ENCODE results near the gene FBXW8. TPM values are rescaled to one million over a fixed set of nuclear protein-coding genes. Genes with fewer than 3 reads are reported as not detected.

Gene FBXW8
- total RNA-seq, 1 experiment from 2014 or later = 24.2 TPM

GRCh38 chr12:117030187-117030900 lies 119.6 kb downstream of the FBXW8 start:
- CTCF ChIA-PET = no interaction called here
- H3K9me3 Mint-ChIP-seq (ENCODE audit: unreplicated experiment) = no peaks in the 10 kb centered on the region
- H3K27ac Mint-ChIP-seq (ENCODE audit: low read depth, unreplicated experiment) = peak overlapping the region; percentile 11
- intact Hi-C loops (cut with micrococcal nuclease) = no loop called here
- no peaks in the 10 kb centered on the region for H3K27me3 Mint-ChIP-seq (ENCODE audit: insufficient read depth, unreplicated experiment)
- no peak overlapping the region for H3K4me3 Mint-ChIP-seq (ENCODE audit: unreplicated experiment)
- DNase-seq (ENCODE audit: unreplicated experiment) = no peak
- POLR2A ChIA-PET = interaction anchor here (0.6 kb wide), 1 partner anchor 19 kb away, joined by 4 read pairs; no protein-coding TSS in a partner anchor
- no peaks in the 10 kb centered on the region for H3K4me1 Mint-ChIP-seq (ENCODE audit: insufficient read depth, unreplicated experiment)
- TF ChIP-seq CTCF (IDR thresholded peaks at IDR 0.05; ENCODE audit: unreplicated experiment) = no peak
- BruUV-seq (replicated peaks) = no TSS peak
- H3K36me3 Mint-ChIP-seq (ENCODE audit: insufficient read depth, unreplicated experiment) = peaks cover 35% of the 10 kb centered on the region

- no peak for TF ChIP-seq CTCF (IDR thresholded peaks at IDR 0.05; ENCODE audit: unreplicated experiment)
- intact Hi-C loops (cut with micrococcal nuclease) = no loop called here
- Mint-ChIP-seq H3K27me3 (ENCODE audit: insufficient read depth, unreplicated experiment) (no peaks in the 10 kb centered on the region), H3K9me3 (ENCODE audit: unreplicated experiment) (no peaks in the 10 kb centered on the region), H3K36me3 (ENCODE audit: insufficient read depth, unreplicated experiment) (peaks cover 30% of the 10 kb centered on the region), H3K27ac (ENCODE audit: low read depth, unreplicated experiment) (no peak overlapping the region), H3K4me3 (ENCODE audit: unreplicated experiment) (no peak overlapping the region), H3K4me1 (ENCODE audit: insufficient read depth, unreplicated experiment) (no peaks in the 10 kb centered on the region)
- no TSS peak for BruUV-seq (replicated peaks)
- no peak for DNase-seq (ENCODE audit: unreplicated experiment)
- CTCF ChIA-PET = interaction anchor here (0.6 to 0.8 kb wide), 2 partner anchors 8 to 95 kb away, joined by 3 to 8 read pairs; no protein-coding TSS in a partner anchor
- POLR2A ChIA-PET = interaction anchor here (0.6 kb wide), 1 partner anchor 202 kb away, joined by 3 read pairs; no protein-coding TSS in a partner anchor
These were observed 121.3 kb downstream of the FBXW8 start for GRCh38 chr12:117031843-117032592.

- CTCF ChIA-PET = interaction anchor here (0.6 to 0.8 kb wide), 3 partner anchors 9 to 119 kb away, joined by 3 to 8 read pairs (median 3); no protein-coding TSS in a partner anchor
- Mint-ChIP-seq H3K27me3 (ENCODE audit: insufficient read depth, unreplicated experiment) (no peaks in the 10 kb centered on the region), H3K27ac (ENCODE audit: low read depth, unreplicated experiment) (peak overlapping the region; percentile 31), H3K4me3 (ENCODE audit: unreplicated experiment) (no peak overlapping the region), H3K9me3 (ENCODE audit: unreplicated experiment) (no peaks in the 10 kb centered on the region), H3K4me1 (ENCODE audit: insufficient read depth, unreplicated experiment) (no peaks in the 10 kb centered on the region), H3K36me3 (ENCODE audit: insufficient read depth, unreplicated experiment) (peaks cover 24% of the 10 kb centered on the region)
- TF ChIP-seq CTCF (IDR thresholded peaks at IDR 0.05; ENCODE audit: unreplicated experiment) = no peak
- intact Hi-C loops (cut with micrococcal nuclease) = no loop called here
- BruUV-seq (replicated peaks) = no TSS peak
- POLR2A ChIA-PET = no interaction called here
- no peak for DNase-seq (ENCODE audit: unreplicated experiment)
These were observed 122.0 kb downstream of the FBXW8 start for GRCh38 chr12:117032593-117033381.

Data from MCF 10A (cell line).